Fibroblast of lung (primary cell): ENCODE data around the gene SSTR5.

Experiments used
- CTCF ChIP-seq, 2 donors: IDR thresholded peaks in 1 of 2; conservative IDR thresholded peaks in 1 of 2; 1 replicate in 1 of 2; 2 replicates in 1 of 2; pipeline ENCODE4 v1.5.1; 2011 to 2012; ENCODE audit warnings: low read length in 2 of 2, control low read depth in 1 of 2, inconsistent platforms in 1 of 2, low read depth in 1 of 2, mild to moderate bottlenecking in 1 of 2
- EZH2 ChIP-seq: IDR thresholded peaks from 2 replicates; pipeline ENCODE4 v1.5.1; 2012; ENCODE audit warnings: low read length, control low read depth, mild to moderate bottlenecking; ENCODE audit errors: missing control alignments

DNA sequence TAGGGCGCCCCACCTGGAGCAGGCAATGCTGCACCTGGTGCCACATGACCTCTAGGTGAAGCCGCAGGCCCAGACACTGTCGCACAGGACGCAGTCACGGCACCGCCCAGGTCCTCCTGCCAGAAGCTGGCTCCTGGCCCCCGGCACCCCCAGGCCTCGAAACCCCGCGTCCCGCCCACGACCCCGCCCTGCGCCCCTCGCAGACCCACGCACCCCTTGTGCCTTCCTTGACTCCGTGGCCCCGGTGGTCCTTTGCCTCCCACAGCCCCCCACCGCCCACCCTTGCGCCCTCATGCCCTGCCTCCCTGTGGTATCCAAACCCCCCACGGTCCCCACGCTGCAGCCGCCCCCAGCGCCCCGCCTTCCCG lies 29.8 kb downstream of the SSTR5 start:
- no peak for TF ChIP-seq EZH2
- TF ChIP-seq CTCF (conservative IDR thresholded peaks at IDR 0.05 in 1 of 2, IDR thresholded peaks at IDR 0.05 in 1 of 2; ENCODE audit: low read depth in 1 of 2, low read length in 2 of 2) = no peak
